Osteocyte (in vitro differentiated cells): ENCODE data around the gene DNASE2B. TPM values are rescaled to one million over a fixed set of nuclear protein-coding genes. Genes with fewer than 3 reads are reported as not detected.

ENCODE experiments used
- DNase-seq: peaks from one replicate; pipeline ENCODE4 v3.0.0; 2021; ENCODE audit warnings: mixed read lengths; ENCODE audit not compliant: unreplicated experiment; ENCODE audit errors: extremely low spot score
- H3K27ac Mint-ChIP-seq: one replicate; pipeline ENCODE4 v1.8.0; 2021; ENCODE audit warnings: mild to moderate bottlenecking, mixed read lengths; ENCODE audit not compliant: unreplicated experiment
- H3K27me3 Mint-ChIP-seq: one replicate; pipeline ENCODE4 v1.8.0; 2021; ENCODE audit warnings: mixed read lengths; ENCODE audit not compliant: unreplicated experiment
- H3K36me3 Mint-ChIP-seq: one replicate; pipeline ENCODE4 v1.8.0; 2021; ENCODE audit warnings: mixed read lengths; ENCODE audit not compliant: unreplicated experiment
- H3K4me1 Mint-ChIP-seq: one replicate; pipeline ENCODE4 v1.8.0; 2021; ENCODE audit warnings: mixed read lengths; ENCODE audit not compliant: unreplicated experiment
- H3K4me3 Mint-ChIP-seq: one replicate; pipeline ENCODE4 v1.8.0; 2021; ENCODE audit warnings: mild to moderate bottlenecking, moderate library complexity, mixed read lengths; ENCODE audit not compliant: unreplicated experiment
- H3K9me3 Mint-ChIP-seq: one replicate; pipeline ENCODE4 v1.8.0; 2021; ENCODE audit warnings: mixed read lengths; ENCODE audit not compliant: unreplicated experiment
- total RNA-seq: library from RNA; stranded (reverse); gene quantifications from 2 replicates; pipeline ENCODE4 v1.2.1, GENCODE V29; 2021
- TF ChIP-seq, protein P1 (sequence below): fragments of 200-600 bp; sonication (generic); IDR thresholded peaks from 2 replicates; pipeline ENCODE4 v1.5.0; 2021; ENCODE audit warnings: antibody characterized with exemption, mild to moderate bottlenecking, moderate library complexity

DNASE2B gene
- total RNA-seq, 1 donor from 2014 or later = not detected

DNA sequence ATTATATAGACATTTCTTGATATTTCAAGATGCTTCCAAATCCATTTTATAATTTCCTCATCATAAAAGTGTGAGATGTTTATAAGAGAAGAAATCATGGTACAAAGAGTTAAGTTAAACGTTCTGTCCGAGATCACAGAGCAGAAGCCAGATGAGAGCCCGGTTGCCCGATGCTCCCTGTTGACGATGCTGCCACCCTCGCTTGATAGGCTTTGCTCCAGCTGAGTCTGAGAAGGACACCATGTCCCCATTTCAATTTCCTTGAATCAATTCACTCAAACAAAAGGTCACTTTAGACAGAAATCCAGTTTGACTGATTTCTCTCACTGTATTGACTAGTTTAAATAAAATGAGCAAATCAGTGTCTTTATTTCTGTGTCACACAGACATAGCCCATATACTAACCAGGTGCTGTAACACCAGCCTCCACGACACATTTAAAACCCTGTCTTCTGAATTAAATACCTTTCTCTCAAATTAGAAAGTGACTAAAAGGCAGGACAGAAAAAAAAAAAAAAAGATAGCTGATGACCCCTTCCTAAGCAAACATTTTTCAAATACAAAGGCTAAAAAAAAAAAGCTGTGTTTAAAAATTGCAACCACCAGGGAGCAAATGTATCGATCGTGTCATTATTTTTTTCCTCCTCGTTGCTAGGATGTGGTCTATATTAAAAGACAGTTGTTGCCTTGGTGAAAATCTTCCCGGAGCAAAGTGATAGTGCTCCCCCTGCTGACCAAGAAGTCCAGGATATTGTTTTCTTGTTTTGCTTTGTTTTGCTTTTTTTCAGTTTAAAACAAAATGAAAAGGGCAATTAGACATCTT is 35.2 kb downstream of the DNASE2B start:
- H3K27ac Mint-ChIP-seq = no peak overlapping the region
- H3K36me3 Mint-ChIP-seq = no peaks in the 10 kb centered on the region
- H3K4me1 Mint-ChIP-seq = peaks cover 4% of the 10 kb centered on the region
- H3K4me3 Mint-ChIP-seq = peak overlapping the region; percentile 46
- TF ChIP-seq, protein P1, sequence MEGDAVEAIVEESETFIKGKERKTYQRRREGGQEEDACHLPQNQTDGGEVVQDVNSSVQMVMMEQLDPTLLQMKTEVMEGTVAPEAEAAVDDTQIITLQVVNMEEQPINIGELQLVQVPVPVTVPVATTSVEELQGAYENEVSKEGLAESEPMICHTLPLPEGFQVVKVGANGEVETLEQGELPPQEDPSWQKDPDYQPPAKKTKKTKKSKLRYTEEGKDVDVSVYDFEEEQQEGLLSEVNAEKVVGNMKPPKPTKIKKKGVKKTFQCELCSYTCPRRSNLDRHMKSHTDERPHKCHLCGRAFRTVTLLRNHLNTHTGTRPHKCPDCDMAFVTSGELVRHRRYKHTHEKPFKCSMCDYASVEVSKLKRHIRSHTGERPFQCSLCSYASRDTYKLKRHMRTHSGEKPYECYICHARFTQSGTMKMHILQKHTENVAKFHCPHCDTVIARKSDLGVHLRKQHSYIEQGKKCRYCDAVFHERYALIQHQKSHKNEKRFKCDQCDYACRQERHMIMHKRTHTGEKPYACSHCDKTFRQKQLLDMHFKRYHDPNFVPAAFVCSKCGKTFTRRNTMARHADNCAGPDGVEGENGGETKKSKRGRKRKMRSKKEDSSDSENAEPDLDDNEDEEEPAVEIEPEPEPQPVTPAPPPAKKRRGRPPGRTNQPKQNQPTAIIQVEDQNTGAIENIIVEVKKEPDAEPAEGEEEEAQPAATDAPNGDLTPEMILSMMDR = peak; percentile 84
- peaks cover 8% of the 10 kb centered on the region for H3K9me3 Mint-ChIP-seq
- no peak for DNase-seq
- H3K27me3 Mint-ChIP-seq = no peaks in the 10 kb centered on the region

DNA sequence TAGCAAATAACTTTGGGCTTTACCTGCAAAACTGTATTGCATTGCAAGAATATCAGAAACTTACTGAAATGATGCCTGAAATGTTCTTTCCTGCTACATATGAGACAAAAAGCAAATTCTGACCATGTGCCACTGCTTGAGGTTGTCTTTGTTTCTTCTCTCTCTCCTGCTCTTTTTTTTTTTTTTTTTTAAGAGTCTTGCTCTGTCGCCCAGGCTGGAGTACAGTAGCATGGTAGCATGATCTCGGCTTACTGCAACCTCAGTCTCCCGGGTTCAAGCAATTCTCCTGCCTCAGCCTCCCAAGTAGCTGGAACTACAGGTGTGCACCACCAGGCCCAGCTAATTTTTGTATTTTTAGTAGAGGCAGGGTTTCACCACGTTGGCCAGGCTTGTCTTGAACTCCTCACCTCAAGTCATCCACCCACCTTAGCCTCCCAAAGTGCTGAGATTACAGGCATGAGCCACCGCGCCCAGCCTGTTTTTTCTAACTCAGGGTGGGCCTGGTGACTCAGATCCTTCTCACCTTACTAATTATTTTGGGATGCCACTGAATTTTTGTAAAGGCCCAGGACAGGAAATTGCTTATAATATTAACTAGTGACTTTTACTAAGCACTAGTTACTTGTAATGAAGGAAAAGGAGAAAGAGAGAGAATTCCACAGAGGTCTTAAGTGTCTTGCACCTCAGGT is 35.9 kb downstream of the DNASE2B start:
- H3K9me3 Mint-ChIP-seq = peaks cover 7% of the 10 kb centered on the region
- no peaks in the 10 kb centered on the region for H3K36me3 Mint-ChIP-seq
- no peaks in the 10 kb centered on the region for H3K27me3 Mint-ChIP-seq
- no peak overlapping the region for H3K4me3 Mint-ChIP-seq
- H3K27ac Mint-ChIP-seq = no peak overlapping the region
- H3K4me1 Mint-ChIP-seq = peaks cover 4% of the 10 kb centered on the region
- TF ChIP-seq, protein P1 = no peak
- DNase-seq = no peak

DNA sequence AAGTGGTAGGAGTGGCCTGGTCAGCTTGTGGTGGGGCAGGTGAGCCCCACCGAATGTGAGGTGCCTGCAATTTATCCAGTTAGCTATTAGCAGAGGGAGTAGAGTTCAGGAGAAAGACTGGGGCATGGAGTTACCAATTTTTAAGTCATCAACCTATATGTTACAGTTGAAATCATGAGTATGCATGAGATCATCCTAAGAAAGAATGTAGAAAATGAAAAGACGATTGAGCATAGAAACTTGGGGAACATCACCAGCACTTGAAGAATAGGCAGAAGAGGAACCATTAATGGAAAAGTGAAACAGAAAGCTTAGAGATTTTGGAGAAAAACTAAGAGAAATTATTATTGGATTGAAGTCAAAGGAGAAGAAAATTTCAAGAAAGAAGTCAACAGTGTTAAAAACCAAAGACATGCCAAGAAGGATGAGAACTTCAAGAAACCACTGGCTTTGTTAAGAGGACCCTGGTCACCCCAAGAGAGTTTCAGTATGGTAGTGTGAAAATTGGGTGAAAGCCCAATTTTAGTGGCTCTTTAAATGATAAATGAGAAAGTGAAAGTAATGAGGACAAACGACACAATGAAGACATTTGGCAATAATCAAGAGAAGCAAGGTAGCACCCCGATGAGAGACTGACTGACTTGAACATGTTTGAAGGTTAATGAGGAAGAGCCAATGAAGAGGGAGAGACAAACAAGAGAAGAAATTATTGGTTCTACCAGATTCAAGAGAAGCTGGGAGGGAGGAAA is 36.7 kb downstream of the DNASE2B start:
- Mint-ChIP-seq H3K27ac (no peak overlapping the region), H3K27me3 (peaks cover 3% of the 10 kb centered on the region), H3K4me1 (peaks cover 4% of the 10 kb centered on the region), H3K9me3 (no peaks in the 10 kb centered on the region), H3K36me3 (no peaks in the 10 kb centered on the region), H3K4me3 (no peak overlapping the region)
- DNase-seq = no peak
- TF ChIP-seq, protein P1 = no peak

DNA sequence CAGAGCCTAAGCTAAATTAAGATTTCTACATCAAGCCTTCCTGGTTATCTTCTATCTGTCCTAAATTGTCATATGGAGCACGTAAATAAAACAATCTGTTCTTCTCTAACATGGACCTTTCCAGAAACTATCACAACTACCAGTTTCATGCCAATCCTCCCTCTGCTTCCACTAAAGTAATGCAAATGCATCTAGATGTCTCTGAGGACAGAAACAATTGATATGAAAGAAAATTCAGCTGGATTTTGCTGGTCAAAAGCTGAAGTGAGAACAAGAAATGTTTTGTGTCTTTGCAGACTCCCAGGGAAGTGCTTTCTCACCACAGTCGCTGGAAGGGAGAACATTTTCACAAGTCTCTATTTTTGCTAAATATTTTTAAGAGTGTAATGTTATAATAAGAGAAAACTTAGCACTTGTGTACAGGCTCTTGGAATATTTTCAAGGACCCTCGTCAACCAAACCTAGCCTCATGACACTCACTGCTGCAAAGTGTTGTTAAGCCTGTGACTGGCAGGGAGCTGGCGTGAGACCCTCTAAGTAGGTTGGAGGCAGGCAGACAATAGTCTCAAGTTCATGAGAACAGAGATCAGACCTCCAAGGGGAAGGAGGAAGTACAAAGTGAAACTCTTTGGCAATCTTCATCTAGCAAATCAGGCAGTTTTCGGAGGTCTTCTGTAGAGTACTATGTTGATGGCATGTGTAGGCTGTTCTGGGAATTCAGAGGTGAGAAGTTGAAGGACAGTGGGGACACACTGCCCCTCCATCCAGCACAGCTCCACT is 38.8 kb downstream of the DNASE2B start:
- H3K4me3 Mint-ChIP-seq = no peak overlapping the region
- H3K36me3 Mint-ChIP-seq = no peaks in the 10 kb centered on the region
- no peak for DNase-seq
- H3K9me3 Mint-ChIP-seq = no peaks in the 10 kb centered on the region
- H3K27me3 Mint-ChIP-seq = peaks cover 5% of the 10 kb centered on the region
- peaks cover 4% of the 10 kb centered on the region for H3K4me1 Mint-ChIP-seq
- no peak overlapping the region for H3K27ac Mint-ChIP-seq
- TF ChIP-seq, protein P1 = no peak
